ENCODE results near the gene C6orf62.

The C6orf62 gene

DNA sequence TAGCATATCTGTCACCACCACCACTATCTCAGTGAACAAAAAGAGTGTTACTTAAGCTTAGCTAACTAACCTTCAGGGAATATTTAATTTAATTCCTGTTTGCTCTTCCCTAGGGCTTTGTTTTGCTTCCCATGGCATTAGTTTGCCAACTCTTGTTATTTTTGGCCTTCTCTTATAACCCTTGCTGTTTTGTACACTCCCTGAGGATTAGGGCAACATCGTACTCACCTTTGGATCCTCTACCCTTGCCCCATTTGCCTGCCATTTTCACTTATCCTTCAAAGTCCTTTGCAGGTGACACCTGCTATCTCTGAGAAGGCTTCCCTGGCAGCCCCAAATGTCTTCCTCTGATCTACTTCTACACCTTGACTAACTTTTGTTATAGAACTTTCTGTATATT, 28.4 kb downstream of the C6orf62 start:
- Histone ChIP-seq H2BK120ac (ENCODE audit: low read depth, low read length) (no peak overlapping the region), H3K4me2 (ENCODE audit: insufficient read depth, low read length, poor library complexity, severe bottlenecking) (no peak overlapping the region), H4K91ac (ENCODE audit: low read depth, low read length, poor library complexity) (no peak overlapping the region), H3K4me3 (ENCODE audit: low read length in 2 of 2) (no peak overlapping the region), H3K9ac (ENCODE audit: low read depth, low read length, poor library complexity) (no peak overlapping the region), H3K9me3 (replicated peaks in 1 of 2; ENCODE audit: control insufficient read depth in 2 of 2, insufficient read depth in 1 of 2, low read depth in 1 of 2, low read length in 2 of 2) (no peaks in the 10 kb centered on the region), H3K14ac (ENCODE audit: low read length) (no peak overlapping the region), H3K27me3 (ENCODE audit: control insufficient read depth in 3 of 3, insufficient read depth in 3 of 3, low read depth in 1 of 3, low read length in 3 of 3) (no peaks in the 10 kb centered on the region), H2BK12ac (ENCODE audit: low read length) (no peak overlapping the region), H4K8ac (ENCODE audit: low read depth, low read length) (no peak overlapping the region), H2BK15ac (ENCODE audit: low read length) (no peak overlapping the region), H2BK5ac (ENCODE audit: low read length) (no peak overlapping the region), H3K4me1 (ENCODE audit: control insufficient read depth in 2 of 2, insufficient read depth in 1 of 2, low read depth in 1 of 2, low read length in 2 of 2) (no peaks in the 10 kb centered on the region), H3K4ac (ENCODE audit: low read length) (no peak overlapping the region), H2AK5ac (ENCODE audit: low read depth, low read length) (no peak overlapping the region), H3K18ac (ENCODE audit: low read length) (no peak overlapping the region), H3K79me1 (ENCODE audit: low read depth, low read length) (no peaks in the 10 kb centered on the region), H3K27ac (replicated peaks; ENCODE audit: low read length) (no peak overlapping the region), H3K36me3 (replicated peaks in 1 of 2; ENCODE audit: control insufficient read depth in 2 of 2, insufficient read depth in 2 of 2, low read length in 2 of 2) (peaks cover 0 to 4% of the 10 kb centered on the region in 2 donors), H2AFZ (ENCODE audit: low read length) (no peak overlapping the region), H3K23ac (ENCODE audit: low read depth, low read length, poor library complexity) (no peak overlapping the region)
- WGBS, 2 donors (ENCODE audit: extremely low coverage in 2 of 2, insufficient read length in 2 of 2, insufficient replicate concordance in 1 of 2) = no CpG with 5 or more reads among the region's 1 CpG
- no peak for DNase-seq (ENCODE audit: low spot score)

DNA sequence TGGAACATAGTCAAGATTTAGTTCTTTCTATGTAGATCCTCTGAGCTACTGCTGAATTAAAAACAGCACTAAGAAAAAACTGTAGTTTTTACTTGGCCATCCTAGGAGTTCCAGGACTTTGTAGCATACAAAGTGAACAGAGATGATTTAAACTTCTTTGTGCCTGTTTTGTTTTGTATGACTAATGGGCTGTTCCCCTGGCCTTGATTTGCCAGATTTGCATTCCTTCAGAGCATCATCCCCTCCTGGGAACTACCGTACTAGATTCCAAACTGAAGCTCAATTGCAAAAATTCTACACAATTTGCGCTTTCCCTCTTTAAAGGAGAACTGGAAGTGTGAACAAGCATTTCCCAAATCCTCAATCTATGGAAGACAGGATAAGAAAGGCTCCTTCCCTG, 29.0 kb downstream of the C6orf62 start:
- no peak overlapping the region for H2AFZ ChIP-seq (ENCODE audit: low read length)
- no peak overlapping the region for H3K14ac ChIP-seq (ENCODE audit: low read length)
- H3K79me1 ChIP-seq (ENCODE audit: low read depth, low read length) = no peaks in the 10 kb centered on the region
- no peak overlapping the region for H4K91ac ChIP-seq (ENCODE audit: low read depth, low read length, poor library complexity)
- H2BK120ac ChIP-seq (ENCODE audit: low read depth, low read length) = no peak overlapping the region
- H4K8ac ChIP-seq (ENCODE audit: low read depth, low read length) = no peak overlapping the region
- no peak overlapping the region for H3K23ac ChIP-seq (ENCODE audit: low read depth, low read length, poor library complexity)
- no peak overlapping the region for H3K4ac ChIP-seq (ENCODE audit: low read length)
- no peak overlapping the region for H2BK5ac ChIP-seq (ENCODE audit: low read length)
- DNase-seq (ENCODE audit: low spot score) = no peak
- no peaks in the 10 kb centered on the region for H3K9me3 ChIP-seq (replicated peaks in 1 of 2; ENCODE audit: control insufficient read depth in 2 of 2, insufficient read depth in 1 of 2, low read depth in 1 of 2, low read length in 2 of 2)
- no CpG with 5 or more reads among the region's 2 CpGs for whole genome bisulfite sequencing, 2 donors (ENCODE audit: extremely low coverage in 2 of 2, insufficient read length in 2 of 2, insufficient replicate concordance in 1 of 2)
- no peak overlapping the region for H2BK15ac ChIP-seq (ENCODE audit: low read length)
- no peak overlapping the region for H3K27ac ChIP-seq (replicated peaks; ENCODE audit: low read length)
- peaks cover 0 to 4% of the 10 kb centered on the region in 2 donors for H3K36me3 ChIP-seq (replicated peaks in 1 of 2; ENCODE audit: control insufficient read depth in 2 of 2, insufficient read depth in 2 of 2, low read length in 2 of 2)
- no peak overlapping the region for H2AK5ac ChIP-seq (ENCODE audit: low read depth, low read length)
- no peak overlapping the region for H2BK12ac ChIP-seq (ENCODE audit: low read length)
- no peak overlapping the region for H3K18ac ChIP-seq (ENCODE audit: low read length)
- no peak overlapping the region for H3K4me2 ChIP-seq (ENCODE audit: insufficient read depth, low read length, poor library complexity, severe bottlenecking)
- H3K27me3 ChIP-seq (ENCODE audit: control insufficient read depth in 3 of 3, insufficient read depth in 3 of 3, low read depth in 1 of 3, low read length in 3 of 3) = no peaks in the 10 kb centered on the region
- no peak overlapping the region for H3K9ac ChIP-seq (ENCODE audit: low read depth, low read length, poor library complexity)
- no peaks in the 10 kb centered on the region for H3K4me1 ChIP-seq (ENCODE audit: control insufficient read depth in 2 of 2, insufficient read depth in 1 of 2, low read depth in 1 of 2, low read length in 2 of 2)
- H3K4me3 ChIP-seq (ENCODE audit: low read length in 2 of 2) = no peak overlapping the region

DNA sequence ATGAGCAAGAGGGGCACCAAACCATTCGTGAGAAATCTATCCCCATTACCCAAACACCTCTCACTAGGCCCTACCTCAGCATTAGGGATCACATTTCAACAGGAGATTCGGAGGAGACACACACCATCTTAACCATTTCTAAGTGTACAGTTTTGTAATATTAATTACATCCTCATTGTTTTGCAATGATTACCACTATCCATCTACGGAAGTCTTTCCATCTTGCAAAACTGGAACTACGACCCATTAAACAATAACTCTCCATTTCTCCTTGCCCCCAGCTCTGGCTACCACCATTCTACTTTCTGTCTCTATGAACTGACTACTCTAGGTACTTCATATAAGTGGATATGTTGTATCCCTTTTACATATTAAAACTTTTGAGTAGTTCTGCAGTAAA, 32.0 kb downstream of the C6orf62 start:
- Histone ChIP-seq H2BK15ac (ENCODE audit: low read length) (no peak overlapping the region), H2BK5ac (ENCODE audit: low read length) (no peak overlapping the region), H3K4me1 (ENCODE audit: control insufficient read depth in 2 of 2, insufficient read depth in 1 of 2, low read depth in 1 of 2, low read length in 2 of 2) (peaks cover 0 to 5% of the 10 kb centered on the region in 2 donors), H3K23ac (ENCODE audit: low read depth, low read length, poor library complexity) (no peak overlapping the region), H3K4me2 (ENCODE audit: insufficient read depth, low read length, poor library complexity, severe bottlenecking) (no peak overlapping the region), H3K9me3 (replicated peaks in 1 of 2; ENCODE audit: control insufficient read depth in 2 of 2, insufficient read depth in 1 of 2, low read depth in 1 of 2, low read length in 2 of 2) (no peaks in the 10 kb centered on the region), H3K27ac (replicated peaks; ENCODE audit: low read length) (no peak overlapping the region), H3K4me3 (ENCODE audit: low read length in 2 of 2) (no peak overlapping the region), H4K8ac (ENCODE audit: low read depth, low read length) (no peak overlapping the region), H4K91ac (ENCODE audit: low read depth, low read length, poor library complexity) (no peak overlapping the region), H3K14ac (ENCODE audit: low read length) (no peak overlapping the region), H3K4ac (ENCODE audit: low read length) (no peak overlapping the region), H2BK12ac (ENCODE audit: low read length) (no peak overlapping the region), H2AK5ac (ENCODE audit: low read depth, low read length) (no peak overlapping the region), H3K9ac (ENCODE audit: low read depth, low read length, poor library complexity) (no peak overlapping the region), H2BK120ac (ENCODE audit: low read depth, low read length) (no peak overlapping the region), H3K27me3 (ENCODE audit: control insufficient read depth in 3 of 3, insufficient read depth in 3 of 3, low read depth in 1 of 3, low read length in 3 of 3) (no peaks in the 10 kb centered on the region), H3K18ac (ENCODE audit: low read length) (no peak overlapping the region), H3K36me3 (replicated peaks in 1 of 2; ENCODE audit: control insufficient read depth in 2 of 2, insufficient read depth in 2 of 2, low read length in 2 of 2) (peaks cover 0 to 4% of the 10 kb centered on the region in 2 donors), H2AFZ (ENCODE audit: low read length) (no peak overlapping the region), H3K79me1 (ENCODE audit: low read depth, low read length) (no peaks in the 10 kb centered on the region)
- no peak for DNase-seq (ENCODE audit: low spot score)
- no CpG with 5 or more reads among the region's 4 CpGs for WGBS, 2 donors (ENCODE audit: extremely low coverage in 2 of 2, insufficient read length in 2 of 2, insufficient replicate concordance in 1 of 2)

DNA sequence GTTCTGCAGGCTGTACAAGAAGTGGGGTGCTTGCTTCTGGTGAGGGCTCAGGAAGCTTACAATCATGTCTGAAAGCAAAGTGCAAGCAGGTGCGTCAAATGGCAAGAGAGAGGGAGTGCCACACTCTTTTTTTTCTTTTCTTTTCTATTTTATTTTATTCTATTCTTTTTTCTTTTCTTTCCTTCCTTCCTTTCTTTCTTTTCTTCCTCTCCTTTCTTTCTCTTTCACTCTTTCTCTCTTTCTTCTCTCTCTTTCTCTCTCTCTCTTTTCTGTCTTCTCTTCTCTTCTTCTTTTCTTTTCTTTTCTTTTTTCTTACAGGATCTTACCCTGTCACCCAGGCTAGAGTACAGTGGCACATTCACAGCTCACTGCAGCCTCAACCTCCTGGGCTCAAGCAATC, 32.5 kb downstream of the C6orf62 start:
- WGBS, 2 donors (ENCODE audit: extremely low coverage in 2 of 2, insufficient read length in 2 of 2, insufficient replicate concordance in 1 of 2) = no CpG with 5 or more reads among the region's 1 CpG
- no peak overlapping the region for H3K9ac ChIP-seq (ENCODE audit: low read depth, low read length, poor library complexity)

More for the DNA sequence above, 32.5 kb downstream of the C6orf62 start:
- H2AFZ ChIP-seq (ENCODE audit: low read length) = no peak overlapping the region
- no peak overlapping the region for H2BK5ac ChIP-seq (ENCODE audit: low read length)
- no peak overlapping the region for H3K4me2 ChIP-seq (ENCODE audit: insufficient read depth, low read length, poor library complexity, severe bottlenecking)
- no peak overlapping the region for H3K18ac ChIP-seq (ENCODE audit: low read length)
- H2AK5ac ChIP-seq (ENCODE audit: low read depth, low read length) = no peak overlapping the region
- H3K79me1 ChIP-seq (ENCODE audit: low read depth, low read length) = no peaks in the 10 kb centered on the region
- H3K9me3 ChIP-seq (replicated peaks in 1 of 2; ENCODE audit: control insufficient read depth in 2 of 2, insufficient read depth in 1 of 2, low read depth in 1 of 2, low read length in 2 of 2) = no peaks in the 10 kb centered on the region
- H3K4ac ChIP-seq (ENCODE audit: low read length) = no peak overlapping the region
- H3K4me3 ChIP-seq (ENCODE audit: low read length in 2 of 2) = no peak overlapping the region
- DNase-seq (ENCODE audit: low spot score) = no peak
- H4K8ac ChIP-seq (ENCODE audit: low read depth, low read length) = no peak overlapping the region
- H3K14ac ChIP-seq (ENCODE audit: low read length) = no peak overlapping the region
- no peak overlapping the region for H4K91ac ChIP-seq (ENCODE audit: low read depth, low read length, poor library complexity)
- H2BK15ac ChIP-seq (ENCODE audit: low read length) = no peak overlapping the region
- peaks cover 0 to 5% of the 10 kb centered on the region in 2 donors for H3K4me1 ChIP-seq (ENCODE audit: control insufficient read depth in 2 of 2, insufficient read depth in 1 of 2, low read depth in 1 of 2, low read length in 2 of 2)
- H3K36me3 ChIP-seq (replicated peaks in 1 of 2; ENCODE audit: control insufficient read depth in 2 of 2, insufficient read depth in 2 of 2, low read length in 2 of 2) = peaks cover 0 to 4% of the 10 kb centered on the region in 2 donors
- H3K27me3 ChIP-seq (ENCODE audit: control insufficient read depth in 3 of 3, insufficient read depth in 3 of 3, low read depth in 1 of 3, low read length in 3 of 3) = no peaks in the 10 kb centered on the region
- no peak overlapping the region for H3K27ac ChIP-seq (replicated peaks; ENCODE audit: low read length)
- no peak overlapping the region for H2BK12ac ChIP-seq (ENCODE audit: low read length)
- no peak overlapping the region for H2BK120ac ChIP-seq (ENCODE audit: low read depth, low read length)
- no peak overlapping the region for H3K23ac ChIP-seq (ENCODE audit: low read depth, low read length, poor library complexity)
